Stimulated activated CD4-positive, alpha-beta T cell treated with anti-CD3 and anti-CD28 coated beads, TNF-alpha, amount 100 ng/mL, for 4 hours (primary cell): ENCODE results near the gene HAS3.

Experiments
- DNase-seq, 3 experiments: peaks; one replicate each; pipeline ENCODE4 v3.0.0-alpha.2; 2020; ENCODE audit warnings: low read depth in 3 of 3

Gene HAS3

GRCh38 chr16:69093974-69094373 is 11.5 kb upstream of the HAS3 start:
- DNase-seq = no peak

DNA sequence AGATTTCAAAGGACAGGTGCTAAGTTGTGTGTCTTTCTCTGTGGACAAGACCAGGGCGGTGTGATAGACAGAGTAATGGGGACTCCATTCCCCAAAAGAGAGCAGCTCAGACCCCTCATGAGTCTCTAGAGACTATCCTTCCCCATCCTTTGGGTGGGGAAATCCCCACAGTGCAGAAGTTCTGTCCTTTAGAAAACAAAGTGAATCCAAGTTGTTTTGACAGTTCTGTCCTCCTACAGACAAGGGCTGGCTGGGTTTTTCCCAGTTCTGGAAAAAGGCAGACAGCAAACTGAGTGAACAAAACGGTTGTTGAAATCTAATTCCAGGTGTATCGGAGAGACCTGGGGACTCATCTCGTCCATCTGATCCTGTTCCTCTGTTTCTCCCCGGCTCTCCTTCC is 11.0 kb upstream of the HAS3 start:
- no peak for DNase-seq

DNA sequence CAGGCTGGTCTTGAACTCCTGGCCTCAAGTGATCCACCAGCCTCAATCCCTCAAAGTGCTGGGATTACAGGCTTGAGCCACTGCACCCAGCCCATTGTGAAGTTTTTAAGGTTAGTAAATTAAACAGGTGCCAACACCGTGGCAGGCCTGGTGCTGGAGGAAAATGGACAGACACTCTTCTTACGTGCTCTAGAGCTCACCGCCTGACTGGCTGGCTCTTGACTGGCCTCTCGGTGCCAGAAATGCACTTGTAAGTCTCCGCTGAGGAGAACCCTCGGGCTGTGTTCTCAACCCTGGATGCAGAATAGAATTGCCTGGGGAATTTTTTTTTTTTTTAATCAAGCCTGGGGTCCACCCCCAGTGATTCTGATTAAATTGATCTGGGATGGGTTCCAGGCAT is 10.3 kb upstream of the HAS3 start:
- DNase-seq = no peak

GRCh38 chr16:69100071-69100691 is 5.3 kb upstream of the HAS3 start:
- no peak for DNase-seq

DNA sequence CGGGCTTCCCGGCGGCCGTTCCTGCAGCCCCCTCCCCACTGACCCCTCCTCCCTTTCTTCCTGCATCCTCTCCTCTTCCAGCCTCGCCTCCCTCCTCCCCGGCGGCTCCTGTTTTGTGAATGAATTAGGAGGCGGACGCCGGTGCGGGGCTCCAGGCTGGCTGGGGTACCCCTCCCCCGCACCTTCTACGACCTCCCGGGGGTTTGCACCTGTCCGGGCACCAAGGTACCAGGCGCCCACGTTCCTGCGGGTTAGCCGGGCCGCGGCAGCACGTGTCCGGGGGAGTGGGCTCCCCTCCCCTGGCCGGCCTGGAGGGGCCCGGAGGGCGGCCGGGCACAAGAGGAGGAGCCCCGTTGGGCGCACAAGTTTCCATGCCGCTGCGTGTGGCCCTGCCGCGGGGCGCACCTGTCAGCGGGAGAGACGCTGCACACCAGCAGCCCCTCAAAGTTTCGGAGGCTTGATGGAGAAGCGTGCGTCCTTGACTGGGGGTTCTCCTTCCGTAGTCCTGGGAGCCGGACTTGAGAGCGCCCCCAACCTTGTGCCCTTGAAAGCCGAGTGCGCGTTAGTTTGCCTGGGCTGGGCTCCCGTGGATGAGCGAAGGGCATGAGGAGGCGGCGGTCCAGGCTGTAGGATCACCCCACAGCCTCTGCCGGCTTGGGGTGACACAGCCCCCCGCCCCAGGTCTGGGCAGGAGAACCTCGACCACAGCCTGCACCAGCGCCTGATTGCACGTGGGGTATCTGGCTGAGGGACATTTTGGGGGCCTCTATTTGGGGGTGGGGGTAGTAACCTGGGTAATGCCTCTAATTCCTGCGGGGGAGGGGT is 1.2 kb downstream of the HAS3 start:
- no peak for DNase-seq

DNA sequence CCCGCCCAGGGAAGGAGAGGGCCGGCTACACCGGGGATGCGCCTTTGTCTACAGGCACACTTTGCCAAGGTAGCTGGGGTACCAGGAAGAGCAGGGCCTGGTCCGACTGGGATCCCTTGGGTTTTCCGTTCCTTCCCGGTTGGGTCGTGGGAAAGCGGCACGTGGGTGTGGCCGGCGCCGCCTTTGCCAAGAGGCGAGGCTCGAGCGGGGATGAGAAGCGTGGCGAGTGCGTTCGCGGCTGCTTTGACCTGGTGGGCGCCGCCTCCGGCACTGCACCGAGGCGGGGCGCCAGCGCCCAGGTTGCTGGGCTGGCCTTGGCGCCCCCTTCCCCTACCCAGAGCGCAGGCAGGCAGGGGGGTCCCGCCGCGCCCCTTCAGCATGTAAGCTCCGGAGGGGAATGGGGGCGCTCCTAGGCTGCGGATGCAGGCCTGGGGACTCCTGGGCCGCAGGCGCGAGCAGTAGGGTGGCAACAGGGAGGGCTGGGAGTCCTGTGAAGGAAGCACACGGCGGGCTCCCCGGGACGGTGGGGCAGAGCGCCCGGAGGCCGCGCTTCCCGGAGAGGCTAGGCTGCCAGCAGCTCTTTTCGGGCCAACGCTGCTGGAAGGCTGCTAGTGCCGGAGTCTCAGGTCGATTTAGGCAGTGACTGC is 2.0 kb downstream of the HAS3 start:
- DNase-seq = no peak

GRCh38 chr16:69108064-69108904 is 2.8 kb downstream of the HAS3 start:
- no peak for DNase-seq

- DNase-seq = no peak
Observed at GRCh38 chr16:69108905-69109252, 3.4 kb downstream of the HAS3 start.

DNA sequence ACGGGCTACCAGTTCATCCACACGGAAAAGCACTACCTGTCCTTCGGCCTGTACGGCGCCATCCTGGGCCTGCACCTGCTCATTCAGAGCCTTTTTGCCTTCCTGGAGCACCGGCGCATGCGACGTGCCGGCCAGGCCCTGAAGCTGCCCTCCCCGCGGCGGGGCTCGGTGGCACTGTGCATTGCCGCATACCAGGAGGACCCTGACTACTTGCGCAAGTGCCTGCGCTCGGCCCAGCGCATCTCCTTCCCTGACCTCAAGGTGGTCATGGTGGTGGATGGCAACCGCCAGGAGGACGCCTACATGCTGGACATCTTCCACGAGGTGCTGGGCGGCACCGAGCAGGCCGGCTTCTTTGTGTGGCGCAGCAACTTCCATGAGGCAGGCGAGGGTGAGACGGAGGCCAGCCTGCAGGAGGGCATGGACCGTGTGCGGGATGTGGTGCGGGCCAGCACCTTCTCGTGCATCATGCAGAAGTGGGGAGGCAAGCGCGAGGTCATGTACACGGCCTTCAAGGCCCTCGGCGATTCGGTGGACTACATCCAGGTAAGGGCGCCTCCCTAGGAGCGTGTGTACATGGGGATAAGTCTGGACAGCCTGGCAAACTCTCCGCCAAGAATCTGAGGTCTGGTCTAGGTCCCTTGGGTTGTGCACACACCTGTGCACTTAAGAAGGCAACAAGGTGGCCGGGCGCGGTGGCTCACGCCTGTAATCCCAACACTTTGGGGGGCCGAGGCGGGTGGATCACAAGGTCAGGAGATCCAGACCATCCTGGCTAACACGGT is 4.2 kb downstream of the HAS3 start:
- DNase-seq = no peak

- DNase-seq = no peak
Observed at GRCh38 chr16:69110406-69110805, 5.0 kb downstream of the HAS3 start.

GRCh38 chr16:69111216-69111875 is 5.9 kb downstream of the HAS3 start:
- DNase-seq = no peak

DNA sequence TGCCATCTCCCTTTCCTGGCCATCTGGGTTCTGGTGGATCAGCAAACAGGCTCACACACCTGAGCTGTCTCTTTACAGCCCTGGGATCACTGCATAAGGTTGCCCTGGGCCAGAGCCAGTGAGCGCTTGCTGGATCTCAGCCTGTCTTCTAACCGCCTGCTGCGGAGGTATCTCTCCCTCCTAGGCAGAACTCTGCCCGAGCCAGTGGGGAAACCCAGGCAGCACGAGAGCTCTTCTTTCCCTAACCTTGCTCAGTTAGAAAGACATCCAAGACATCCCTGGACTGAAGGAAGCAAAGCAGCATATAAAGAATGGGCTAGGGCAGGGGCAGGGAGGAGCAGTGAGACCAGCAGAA is 6.4 kb downstream of the HAS3 start:
- no peak for DNase-seq

- peak in 2 of 3 experiments; percentile 9 to 21 for DNase-seq
Observed at GRCh38 chr16:69112285-69113129, 7.1 kb downstream of the HAS3 start.

- no peak for DNase-seq
Observed at GRCh38 chr16:69113216-69113615, 7.8 kb downstream of the HAS3 start.

DNA sequence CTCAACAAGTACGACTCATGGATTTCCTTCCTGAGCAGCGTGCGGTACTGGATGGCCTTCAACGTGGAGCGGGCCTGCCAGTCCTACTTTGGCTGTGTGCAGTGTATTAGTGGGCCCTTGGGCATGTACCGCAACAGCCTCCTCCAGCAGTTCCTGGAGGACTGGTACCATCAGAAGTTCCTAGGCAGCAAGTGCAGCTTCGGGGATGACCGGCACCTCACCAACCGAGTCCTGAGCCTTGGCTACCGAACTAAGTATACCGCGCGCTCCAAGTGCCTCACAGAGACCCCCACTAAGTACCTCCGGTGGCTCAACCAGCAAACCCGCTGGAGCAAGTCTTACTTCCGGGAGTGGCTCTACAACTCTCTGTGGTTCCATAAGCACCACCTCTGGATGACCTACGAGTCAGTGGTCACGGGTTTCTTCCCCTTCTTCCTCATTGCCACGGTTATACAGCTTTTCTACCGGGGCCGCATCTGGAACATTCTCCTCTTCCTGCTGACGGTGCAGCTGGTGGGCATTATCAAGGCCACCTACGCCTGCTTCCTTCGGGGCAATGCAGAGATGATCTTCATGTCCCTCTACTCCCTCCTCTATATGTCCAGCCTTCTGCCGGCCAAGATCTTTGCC is 9.0 kb downstream of the HAS3 start:
- DNase-seq = no peak

GRCh38 chr16:69114976-69115355 is 9.5 kb downstream of the HAS3 start:
- no peak for DNase-seq

DNA sequence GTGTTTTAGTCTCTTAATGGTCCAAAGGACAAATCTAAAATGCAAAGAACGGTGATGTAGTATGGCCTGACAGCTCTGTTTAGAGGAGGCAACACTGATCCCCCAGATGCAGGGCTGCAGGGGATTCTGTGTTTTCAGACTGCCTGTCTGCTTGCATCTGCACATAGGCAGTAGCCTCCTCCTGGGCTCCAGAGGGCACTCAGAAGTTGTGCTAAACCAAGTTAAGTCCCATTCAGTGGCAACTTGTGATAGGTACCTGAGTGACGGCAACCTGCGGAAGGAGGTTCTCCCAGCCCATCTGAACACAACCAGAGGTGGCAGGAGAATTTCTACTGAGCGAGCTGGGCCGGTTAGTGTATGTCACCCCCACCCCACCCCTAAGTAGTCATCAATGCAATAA is 9.9 kb downstream of the HAS3 start:
- no peak for DNase-seq

- DNase-seq = no peak
Observed at GRCh38 chr16:69115837-69116236, 10.4 kb downstream of the HAS3 start.

DNA sequence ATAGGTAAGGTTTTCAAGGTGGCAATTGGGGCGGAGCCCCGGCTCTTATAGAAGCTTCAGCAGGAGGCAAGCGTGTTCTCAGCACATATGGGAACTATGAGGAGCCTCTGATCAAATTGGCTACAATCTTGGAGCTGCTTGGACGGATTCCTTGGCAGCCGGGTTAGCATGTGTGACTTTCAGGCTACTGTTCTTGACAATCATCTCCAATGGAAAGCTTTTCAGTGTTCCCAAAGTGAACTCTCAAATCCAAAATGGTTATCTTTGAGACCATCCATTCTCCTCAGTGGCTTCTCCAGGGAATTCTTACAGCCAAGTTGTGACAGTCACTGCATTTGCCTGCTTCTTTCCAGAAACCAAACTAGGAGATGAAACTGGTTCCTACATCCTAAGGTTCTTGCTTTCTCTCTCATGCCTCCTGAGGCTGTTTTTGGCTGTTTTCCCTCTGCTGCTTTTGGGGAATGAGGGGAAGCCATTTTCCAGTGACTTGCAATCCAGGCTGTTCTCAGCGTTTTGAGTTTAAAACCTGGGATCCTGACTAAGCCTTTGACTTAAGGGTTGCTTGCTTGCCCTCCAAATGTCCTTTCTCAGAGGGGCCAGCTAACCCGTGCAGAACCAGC is 10.9 kb downstream of the HAS3 start:
- DNase-seq = no peak
